CD14-positive monocyte (primary cell): ENCODE results near the gene ZNF677. TPM values are rescaled to one million over a fixed set of nuclear protein-coding genes. Genes with fewer than 3 reads are reported as not detected.
"Not testable (repeated sequence)": the region's sequence is repeated elsewhere in the genome, so short reads cannot be mapped to it uniquely, and the experiment has no call there.

ENCODE experiments used
- DNase-seq, 3 donors: peaks; one replicate each; pipeline ENCODE4 v3.0.0-alpha.2; 2011 to 2022
- H2AFZ ChIP-seq: 2 replicates; pipeline ENCODE4 v1.6.0; 2012; ENCODE audit warnings: mild to moderate bottlenecking, low read depth, low read length, inconsistent platforms; ENCODE audit not compliant: insufficient read depth, poor library complexity, severe bottlenecking
- H3K27ac ChIP-seq, 2 donors: 1 replicate in 1 of 2; 2 replicates in 1 of 2; pipeline ENCODE4 v1.5.1; 2012 to 2013; ENCODE audit warnings: low read length in 2 of 2, control low read depth in 1 of 2, inconsistent platforms in 1 of 2, low read depth in 1 of 2, mild to moderate bottlenecking in 1 of 2
- H3K27me3 ChIP-seq, 2 donors: one replicate each; pipeline versions ENCODE4 v1.6.0 to v1.6.1; 2011 to 2013; ENCODE audit warnings: low read length in 2 of 2; ENCODE audit not compliant: control insufficient read depth in 2 of 2, insufficient read depth in 2 of 2
- H3K36me3 ChIP-seq, 2 donors: replicated peaks in 1 of 2; 1 replicate in 1 of 2; 2 replicates in 1 of 2; pipeline versions ENCODE4 v1.5.1 to v1.6.1; 2012 to 2013; ENCODE audit warnings: low read length in 2 of 2, control low read depth in 1 of 2, inconsistent platforms in 1 of 2, mild to moderate bottlenecking in 1 of 2; ENCODE audit not compliant: insufficient read depth in 2 of 2, control insufficient read depth in 1 of 2
- H3K4me1 ChIP-seq, 2 donors: 1 replicate in 1 of 2; 2 replicates in 1 of 2; pipeline versions ENCODE4 v1.5.1 to v1.6.1; 2012 to 2013; ENCODE audit warnings: low read length in 2 of 2, control low read depth in 1 of 2, inconsistent platforms in 1 of 2, mild to moderate bottlenecking in 1 of 2, moderate library complexity in 1 of 2; ENCODE audit not compliant: insufficient read depth in 2 of 2, control insufficient read depth in 1 of 2
- H3K4me2 ChIP-seq: replicated peaks from 2 replicates; pipeline ENCODE3; 2012; ENCODE audit warnings: low read length, moderate library complexity, mild to moderate bottlenecking; ENCODE audit not compliant: poor library complexity, severe bottlenecking; ENCODE audit errors: extremely low read depth
- H3K4me3 ChIP-seq, 3 experiments: fragments of 200-600 bp in 1 of 3; sonication (generic) in 1 of 3; replicated peaks in 1 of 3; 1 replicate in 2 of 3; 2 replicates in 1 of 3; pipeline ENCODE4 v1.5.1; 2011 to 2013; ENCODE audit warnings: low read length in 3 of 3, mild to moderate bottlenecking in 3 of 3, control low read depth in 2 of 3, low read depth in 2 of 3, inconsistent platforms in 1 of 3, moderate library complexity in 1 of 3
- H3K79me2 ChIP-seq: 2 replicates; pipeline ENCODE4 v1.6.0; 2012; ENCODE audit warnings: mild to moderate bottlenecking, control low read depth, inconsistent platforms, low read length, moderate library complexity; ENCODE audit not compliant: insufficient read depth
- H3K9ac ChIP-seq: 2 replicates; pipeline ENCODE4 v1.6.0; 2017; ENCODE audit warnings: low read length, mild to moderate bottlenecking; ENCODE audit not compliant: insufficient read depth, poor library complexity, severe bottlenecking
- H3K9me3 ChIP-seq, 2 donors: replicated peaks in 1 of 2; 1 replicate in 1 of 2; 2 replicates in 1 of 2; pipeline versions ENCODE4 v1.5.1 to v1.6.1; 2012 to 2013; ENCODE audit warnings: low read length in 2 of 2, control low read depth in 1 of 2; ENCODE audit not compliant: control insufficient read depth in 1 of 2, insufficient read depth in 1 of 2
- H4K20me1 ChIP-seq: 2 replicates; pipeline ENCODE4 v1.6.0; 2012; ENCODE audit warnings: mild to moderate bottlenecking, low read length, control low read depth, moderate library complexity; ENCODE audit not compliant: insufficient read depth
- H3K27ac Mint-ChIP-seq, 7 donors: one replicate each; pipeline ENCODE4 v1.8.0; 2020; ENCODE audit warnings: mild to moderate bottlenecking in 7 of 7, mixed read lengths in 7 of 7, moderate library complexity in 6 of 7, inconsistent platforms in 2 of 7
- H3K27me3 Mint-ChIP-seq, 3 donors: one replicate each; pipeline ENCODE4 v1.8.0; 2021 to 2022; ENCODE audit warnings: low read depth in 3 of 3, mild to moderate bottlenecking in 3 of 3, mixed read lengths in 3 of 3, moderate library complexity in 3 of 3, inconsistent platforms in 1 of 3
- H3K36me3 Mint-ChIP-seq, 2 donors: one replicate each; pipeline ENCODE4 v1.8.0; 2020; ENCODE audit warnings: mixed read lengths in 2 of 2, inconsistent platforms in 1 of 2, mild to moderate bottlenecking in 1 of 2
- H3K4me1 Mint-ChIP-seq: one replicate; pipeline ENCODE4 v1.8.0; 2020; ENCODE audit warnings: mild to moderate bottlenecking, mixed read lengths
- H3K4me3 Mint-ChIP-seq, 2 donors: one replicate each; pipeline ENCODE4 v1.8.0; 2020; ENCODE audit warnings: mild to moderate bottlenecking in 2 of 2, mixed read lengths in 2 of 2, moderate library complexity in 1 of 2
- H3K9me3 Mint-ChIP-seq, 7 donors: one replicate each; pipeline ENCODE4 v1.8.0; 2020 to 2022; ENCODE audit warnings: mixed read lengths in 7 of 7, mild to moderate bottlenecking in 6 of 7, moderate library complexity in 6 of 7, inconsistent platforms in 2 of 7
- WGBS: methylation state at CpG from one replicate; pipeline ENCODE4 v1.1.5; 2013; ENCODE audit warnings: missing lambda C conversion rate; ENCODE audit not compliant: insufficient coverage; 5-methylcytosine and 5-hydroxymethylcytosine counted together
- intact Hi-C, 2 donors: fragments of 100-400 bp; cut with micrococcal nuclease; formaldehyde crosslinking; loops; one replicate each; pipeline versions ENCODE4 v1.15.0 to v1.15.1; 2023
- polyA plus RNA-seq, 3 donors: library from polyadenylated mRNA; depleted of rRNA in 1 of 3; unstranded in 2 of 3; stranded (reverse) in 1 of 3; fragments of 300-500 nt in 2 of 3; fragments of >200 nt in 1 of 3; fragmentation: Illumina TruSeq in 2 of 3; gene quantifications; 1 replicate in 2 of 3; 2 replicates in 1 of 3; pipeline ENCODE4 v1.2.3, GENCODE V29; 2012 to 2021
- TF ChIP-seq, protein P1 (sequence below): fragments of 200-600 bp; IDR thresholded peaks from one replicate; pipeline ENCODE4 v1.8.0; 2022; ENCODE audit warnings: antibody characterized with exemption, mild to moderate bottlenecking

Gene ZNF677
- polyA plus RNA-seq, 3 donors = 0.68 to 2.1 (median 1.5) TPM

DNA sequence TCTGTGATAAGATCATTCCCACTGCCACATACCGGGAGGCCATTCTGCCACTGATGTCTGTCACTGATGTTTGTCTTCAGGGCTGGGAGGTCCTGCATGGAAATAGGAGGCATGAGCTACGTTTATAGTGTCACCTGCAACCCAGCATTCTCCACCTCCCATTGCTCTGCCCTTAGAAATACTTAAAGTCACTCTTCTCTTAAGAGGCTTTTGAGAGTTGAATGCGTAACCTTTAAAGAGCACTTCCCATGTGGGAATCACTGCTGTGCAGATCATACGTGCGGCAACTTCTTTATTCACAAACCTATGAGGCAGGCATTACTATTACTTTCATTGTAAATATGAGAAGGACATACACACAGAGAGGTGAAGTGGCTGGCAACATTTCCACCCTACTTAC lies 12.9 kb upstream of the ZNF677 start, which contains the start of gene VN1R4:
TSS of gene VN1R4 (minus strand) at position 101 of the 400 bp plus-strand sequence. CDS start at position 43, 58 bp downstream.
- H3K27me3 ChIP-seq, H3K4me1 ChIP-seq, intact Hi-C loops, H3K27me3 Mint-ChIP-seq, H3K4me3 ChIP-seq, H3K36me3 ChIP-seq, H4K20me1 ChIP-seq, H3K27ac ChIP-seq, H3K27ac Mint-ChIP-seq, H3K9ac ChIP-seq, DNase-seq, H3K4me2 ChIP-seq, H3K4me3 Mint-ChIP-seq, H3K79me2 ChIP-seq, H3K4me1 Mint-ChIP-seq, H2AFZ ChIP-seq, H3K36me3 Mint-ChIP-seq: not testable (repeated sequence)
- H3K9me3 Mint-ChIP-seq = peaks cover 32 to 60% (median 45%) of the 10 kb centered on the region in 7 donors
- no CpG with 5 or more reads among the region's 5 CpGs for WGBS
- H3K9me3 ChIP-seq = peaks cover 32 to 71% of the 10 kb centered on the region in 2 donors

- H3K9ac ChIP-seq, H3K27me3 Mint-ChIP-seq, H3K36me3 Mint-ChIP-seq, H4K20me1 ChIP-seq, H3K79me2 ChIP-seq, H3K4me3 ChIP-seq, H3K27me3 ChIP-seq, DNase-seq, H3K36me3 ChIP-seq, H3K4me3 Mint-ChIP-seq, intact Hi-C loops, H3K4me2 ChIP-seq, H2AFZ ChIP-seq, H3K27ac ChIP-seq: not testable (repeated sequence)
- 90% methylated on average over 5 of the region's 14 CpGs for WGBS
- peaks cover 72 to 90% of the 10 kb centered on the region in 2 donors for H3K9me3 ChIP-seq
- Mint-ChIP-seq H3K27ac (peak within 1 kb of the TSS in 1 of 7 donors; percentile 69), H3K4me1 (peaks cover 11% of the 10 kb centered on the region), H3K9me3 (peaks cover 27 to 81% (median 78%) of the 10 kb centered on the region in 7 donors)
- peaks cover 10 to 15% of the 10 kb centered on the region in 2 donors for H3K4me1 ChIP-seq
Observed at GRCh38 chr19:53257715-53258342, 3.2 kb upstream of the ZNF677 start, which contains the start of gene VN1R2. Gene VN1R2 (plus strand): TSS chr19:53258292. CDS start chr19:53258376, 84 bp downstream.

GRCh38 chr19:53246498-53246897 lies 8.2 kb downstream of the ZNF677 start:
- no peaks in the 10 kb centered on the region for H3K79me2 ChIP-seq
- no peak overlapping the region for H3K9ac ChIP-seq
- Mint-ChIP-seq H3K27me3 (no peaks in the 10 kb centered on the region), H3K4me1 (peaks cover 1% of the 10 kb centered on the region), H3K9me3 (peaks cover 56 to 83% (median 79%) of the 10 kb centered on the region in 7 donors), H3K27ac (no peak overlapping the region), H3K36me3 (peaks cover 40 to 43% of the 10 kb centered on the region in 2 donors), H3K4me3 (no peak overlapping the region)
- H3K9me3 ChIP-seq = peaks cover 45 to 96% of the 10 kb centered on the region in 2 donors
- no peaks in the 10 kb centered on the region for H3K27me3 ChIP-seq
- WGBS = no CpG with 5 or more reads among the region's 1 CpG
- TF ChIP-seq, protein P1, sequence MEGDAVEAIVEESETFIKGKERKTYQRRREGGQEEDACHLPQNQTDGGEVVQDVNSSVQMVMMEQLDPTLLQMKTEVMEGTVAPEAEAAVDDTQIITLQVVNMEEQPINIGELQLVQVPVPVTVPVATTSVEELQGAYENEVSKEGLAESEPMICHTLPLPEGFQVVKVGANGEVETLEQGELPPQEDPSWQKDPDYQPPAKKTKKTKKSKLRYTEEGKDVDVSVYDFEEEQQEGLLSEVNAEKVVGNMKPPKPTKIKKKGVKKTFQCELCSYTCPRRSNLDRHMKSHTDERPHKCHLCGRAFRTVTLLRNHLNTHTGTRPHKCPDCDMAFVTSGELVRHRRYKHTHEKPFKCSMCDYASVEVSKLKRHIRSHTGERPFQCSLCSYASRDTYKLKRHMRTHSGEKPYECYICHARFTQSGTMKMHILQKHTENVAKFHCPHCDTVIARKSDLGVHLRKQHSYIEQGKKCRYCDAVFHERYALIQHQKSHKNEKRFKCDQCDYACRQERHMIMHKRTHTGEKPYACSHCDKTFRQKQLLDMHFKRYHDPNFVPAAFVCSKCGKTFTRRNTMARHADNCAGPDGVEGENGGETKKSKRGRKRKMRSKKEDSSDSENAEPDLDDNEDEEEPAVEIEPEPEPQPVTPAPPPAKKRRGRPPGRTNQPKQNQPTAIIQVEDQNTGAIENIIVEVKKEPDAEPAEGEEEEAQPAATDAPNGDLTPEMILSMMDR = no peak
- intact Hi-C loops = no loop called here
- no peaks in the 10 kb centered on the region for H3K4me1 ChIP-seq
- no peak for DNase-seq
- peaks cover 9 to 39% of the 10 kb centered on the region in 2 donors for H3K36me3 ChIP-seq
- H3K4me3 ChIP-seq = no peak overlapping the region
- H4K20me1 ChIP-seq = no peaks in the 10 kb centered on the region
- no peak overlapping the region for H2AFZ ChIP-seq
- no peak overlapping the region for H3K4me2 ChIP-seq
- H3K27ac ChIP-seq = no peak overlapping the region
